ENCODE data around the gene KLHL29. TPM values are rescaled to one million over a fixed set of nuclear protein-coding genes. Genes with fewer than 3 reads are reported as not detected.
"Not testable (repeated sequence)": the region's sequence is repeated elsewhere in the genome, so short reads cannot be mapped to it uniquely, and the experiment has no call there.

The KLHL29 gene
- total RNA-seq, 1 donor from 2014 or later, result 3.8 TPM

- Mint-ChIP-seq H3K4me1 (peaks cover 22% of the 10 kb centered on the region), H3K27me3 (peaks cover 67% of the 10 kb centered on the region)
- H3K36me3 Mint-ChIP-seq (ENCODE audit: low read depth); DNase-seq; H3K27ac Mint-ChIP-seq; intact Hi-C loops (cut with micrococcal nuclease); H3K9me3 Mint-ChIP-seq; H3K4me3 Mint-ChIP-seq: not testable (repeated sequence)
Measured at GRCh38 chr2:23391237-23391736, 6.3 kb downstream of the KLHL29 start.

DNA sequence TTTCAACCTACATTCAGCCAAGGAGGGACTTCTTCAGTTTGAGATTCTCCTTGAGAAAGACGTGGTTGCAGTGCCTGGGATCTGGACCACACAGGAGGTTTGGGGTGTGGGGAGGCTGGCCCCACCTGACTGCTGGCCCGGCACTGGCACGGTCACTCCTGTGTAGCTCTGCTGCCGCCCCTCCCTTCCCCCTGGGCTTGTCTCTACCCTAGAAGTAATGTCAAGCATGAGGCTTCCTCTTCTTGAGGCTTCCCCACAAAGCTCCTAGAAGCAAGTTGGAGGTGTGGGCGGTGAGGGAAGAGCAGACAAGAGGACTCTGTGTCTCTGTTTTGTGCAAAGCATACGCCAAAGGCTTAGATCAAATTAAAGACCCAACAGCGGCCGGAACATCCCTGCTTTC lies 8.7 kb downstream of the KLHL29 start:
- no peak overlapping the region for H3K27ac Mint-ChIP-seq
- no peaks in the 10 kb centered on the region for H3K36me3 Mint-ChIP-seq (ENCODE audit: low read depth)
- DNase-seq, result no peak
- intact Hi-C loops (cut with micrococcal nuclease), result no loop called here
- H3K9me3 Mint-ChIP-seq, result no peaks in the 10 kb centered on the region
- H3K27me3 Mint-ChIP-seq, result peaks cover 52% of the 10 kb centered on the region
- H3K4me1 Mint-ChIP-seq, result peaks cover 17% of the 10 kb centered on the region
- H3K4me3 Mint-ChIP-seq, result no peak overlapping the region

DNA sequence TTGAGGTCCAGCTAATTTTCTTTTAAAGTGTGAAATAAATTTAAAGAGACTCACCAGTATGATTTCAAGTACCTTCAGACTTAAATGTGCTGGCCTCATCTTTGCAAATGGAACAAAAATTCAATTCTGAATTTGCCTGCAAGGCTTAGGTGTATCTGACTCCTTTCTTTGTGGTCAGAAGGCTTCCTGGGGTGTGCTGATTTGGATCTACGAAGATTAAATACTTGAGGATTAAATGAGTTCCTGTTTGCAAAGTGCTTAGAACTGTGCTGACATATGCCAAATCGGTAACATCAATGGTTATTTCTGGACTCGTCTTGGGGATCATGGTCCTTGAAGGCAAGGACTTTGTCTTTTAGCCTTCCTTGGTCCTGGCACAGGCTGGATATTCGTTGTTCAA lies 9.7 kb downstream of the KLHL29 start:
- peaks cover 17% of the 10 kb centered on the region for H3K4me1 Mint-ChIP-seq
- H3K9me3 Mint-ChIP-seq, result no peaks in the 10 kb centered on the region
- DNase-seq, result no peak
- H3K27ac Mint-ChIP-seq, result no peak overlapping the region
- H3K36me3 Mint-ChIP-seq (ENCODE audit: low read depth), result no peaks in the 10 kb centered on the region
- H3K4me3 Mint-ChIP-seq, result no peak overlapping the region
- intact Hi-C loops (cut with micrococcal nuclease), result no loop called here
- peaks cover 43% of the 10 kb centered on the region for H3K27me3 Mint-ChIP-seq

GRCh38 chr2:23397478-23397877 lies 12.5 kb downstream of the KLHL29 start:
- no peaks in the 10 kb centered on the region for H3K9me3 Mint-ChIP-seq
- no peak for DNase-seq
- no peaks in the 10 kb centered on the region for H3K36me3 Mint-ChIP-seq (ENCODE audit: low read depth)

GRCh38 chr2:23399674-23400261 lies 14.8 kb downstream of the KLHL29 start:
- no peaks in the 10 kb centered on the region for H3K9me3 Mint-ChIP-seq
- no peak overlapping the region for H3K4me3 Mint-ChIP-seq
- intact Hi-C loops (cut with micrococcal nuclease), result no loop called here
- H3K4me1 Mint-ChIP-seq, result peaks cover 11% of the 10 kb centered on the region
- no peak overlapping the region for H3K27ac Mint-ChIP-seq
- H3K36me3 Mint-ChIP-seq (ENCODE audit: low read depth), result no peaks in the 10 kb centered on the region
- DNase-seq, result no peak
- peaks cover 5% of the 10 kb centered on the region for H3K27me3 Mint-ChIP-seq

More at GRCh38 chr2:23397478-23397877, 12.5 kb downstream of the KLHL29 start:
- Mint-ChIP-seq H3K27ac (no peak overlapping the region), H3K27me3 (peaks cover 24% of the 10 kb centered on the region), H3K4me3 (no peak overlapping the region), H3K4me1 (peaks cover 11% of the 10 kb centered on the region)
- intact Hi-C loops (cut with micrococcal nuclease), result no loop called here

- intact Hi-C loops (cut with micrococcal nuclease), result no loop called here
- no peak for DNase-seq
- H3K4me3 Mint-ChIP-seq, result no peak overlapping the region
- H3K4me1 Mint-ChIP-seq, result peaks cover 9% of the 10 kb centered on the region
- H3K27me3 Mint-ChIP-seq, result peaks cover 2% of the 10 kb centered on the region
- no peaks in the 10 kb centered on the region for H3K9me3 Mint-ChIP-seq
- no peaks in the 10 kb centered on the region for H3K36me3 Mint-ChIP-seq (ENCODE audit: low read depth)
- H3K27ac Mint-ChIP-seq, result no peak overlapping the region
Measured at GRCh38 chr2:23400703-23401102, 15.7 kb downstream of the KLHL29 start.

GRCh38 chr2:23401427-23402204 lies 16.6 kb downstream of the KLHL29 start:
- intact Hi-C loops (cut with micrococcal nuclease), result no loop called here
- Mint-ChIP-seq H3K4me1 (peaks cover 9% of the 10 kb centered on the region), H3K27ac (no peak overlapping the region), H3K9me3 (no peaks in the 10 kb centered on the region), H3K27me3 (peaks cover 6% of the 10 kb centered on the region), H3K36me3 (ENCODE audit: low read depth) (no peaks in the 10 kb centered on the region), H3K4me3 (no peak overlapping the region)
- DNase-seq, result no peak

GRCh38 chr2:23402205-23402740 lies 17.3 kb downstream of the KLHL29 start:
- Mint-ChIP-seq H3K27me3 (peaks cover 6% of the 10 kb centered on the region), H3K9me3 (no peaks in the 10 kb centered on the region), H3K27ac (no peak overlapping the region), H3K4me1 (peaks cover 9% of the 10 kb centered on the region), H3K4me3 (no peak overlapping the region), H3K36me3 (ENCODE audit: low read depth) (no peaks in the 10 kb centered on the region)
- intact Hi-C loops (cut with micrococcal nuclease), result no loop called here
- DNase-seq, result no peak

DNA sequence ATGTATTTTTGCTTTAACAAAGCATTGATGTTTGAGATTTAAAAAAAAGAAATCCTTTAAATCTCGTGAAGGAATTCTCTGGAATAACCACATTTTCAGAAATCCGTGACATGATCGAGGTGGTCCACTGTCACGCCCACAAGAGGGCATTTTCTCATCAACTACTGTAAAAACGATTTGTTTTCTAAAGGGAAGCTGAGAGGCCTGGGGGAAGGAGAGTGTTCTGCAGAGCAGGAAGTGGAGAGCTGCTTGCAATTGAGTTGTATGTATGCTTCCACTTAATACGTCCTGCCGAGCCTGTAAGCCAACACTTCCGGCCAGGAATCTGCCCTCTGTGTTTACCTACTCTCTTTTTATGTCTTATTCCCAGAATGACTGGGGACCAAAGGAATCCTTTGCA lies 19.4 kb downstream of the KLHL29 start:
- no peak overlapping the region for H3K4me3 Mint-ChIP-seq
- intact Hi-C loops (cut with micrococcal nuclease), result no loop called here
- DNase-seq, result peak; percentile 68
- H3K27me3 Mint-ChIP-seq, result peaks cover 6% of the 10 kb centered on the region
- H3K36me3 Mint-ChIP-seq (ENCODE audit: low read depth), result no peaks in the 10 kb centered on the region
- H3K9me3 Mint-ChIP-seq, result no peaks in the 10 kb centered on the region
- H3K4me1 Mint-ChIP-seq, result peaks cover 9% of the 10 kb centered on the region
- H3K27ac Mint-ChIP-seq, result no peak overlapping the region

DNA sequence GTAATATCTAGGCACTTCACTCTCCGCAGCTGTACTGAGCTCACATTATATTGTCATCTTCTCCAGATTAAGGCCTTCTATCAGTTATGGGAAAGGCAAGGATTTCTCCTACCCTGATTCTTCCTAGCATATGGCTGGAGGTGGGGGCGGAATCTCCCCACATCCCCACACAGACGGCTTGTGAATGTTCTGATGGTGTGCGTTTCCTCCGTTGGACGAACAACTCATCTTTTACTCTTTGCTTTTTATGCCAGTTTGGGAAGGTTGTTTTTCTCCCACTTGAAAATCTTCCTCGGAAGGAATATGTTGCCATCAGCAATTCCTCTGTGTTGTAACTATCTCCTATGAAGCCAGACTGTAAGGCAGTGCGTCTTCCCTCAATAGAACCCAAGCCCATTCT lies 24.3 kb downstream of the KLHL29 start:
- intact Hi-C loops (cut with micrococcal nuclease), result no loop called here
- peaks cover 5% of the 10 kb centered on the region for H3K4me1 Mint-ChIP-seq
- H3K27me3 Mint-ChIP-seq, result peaks cover 9% of the 10 kb centered on the region
- no peak for DNase-seq
- H3K4me3 Mint-ChIP-seq, result no peak overlapping the region
- H3K9me3 Mint-ChIP-seq, result no peaks in the 10 kb centered on the region
- no peak overlapping the region for H3K27ac Mint-ChIP-seq
- H3K36me3 Mint-ChIP-seq (ENCODE audit: low read depth), result no peaks in the 10 kb centered on the region

DNA sequence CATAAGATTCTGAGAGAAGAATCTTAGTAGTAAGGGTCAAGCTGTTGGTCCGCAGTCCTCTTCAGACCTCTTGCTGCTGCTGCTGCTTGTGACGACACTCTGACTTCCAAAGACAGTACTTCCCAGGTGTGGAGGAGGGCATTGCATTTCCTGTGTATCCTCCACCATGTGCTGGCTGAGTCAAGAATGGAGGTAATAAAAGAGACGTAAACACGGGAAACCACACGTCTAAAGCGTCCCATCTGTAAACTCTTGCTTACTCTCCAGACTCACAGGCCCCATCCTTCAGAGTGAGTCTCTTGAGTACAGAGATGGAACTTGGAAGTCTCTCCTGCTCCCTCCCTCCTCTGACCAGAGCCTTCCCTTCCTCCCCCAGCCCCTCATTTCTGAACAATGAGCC lies 25.6 kb downstream of the KLHL29 start:
- peaks cover 9% of the 10 kb centered on the region for H3K27me3 Mint-ChIP-seq
- no peak overlapping the region for H3K4me3 Mint-ChIP-seq
- intact Hi-C loops (cut with micrococcal nuclease), result no loop called here
- H3K9me3 Mint-ChIP-seq, result no peaks in the 10 kb centered on the region
- H3K27ac Mint-ChIP-seq, result no peak overlapping the region
- no peak for DNase-seq
- no peaks in the 10 kb centered on the region for H3K36me3 Mint-ChIP-seq (ENCODE audit: low read depth)
- no peaks in the 10 kb centered on the region for H3K4me1 Mint-ChIP-seq

GRCh38 chr2:23411752-23412431 lies 26.9 kb downstream of the KLHL29 start:
- intact Hi-C loops (cut with micrococcal nuclease), result no loop called here
- DNase-seq, result no peak
- Mint-ChIP-seq H3K9me3 (no peaks in the 10 kb centered on the region), H3K4me1 (no peaks in the 10 kb centered on the region), H3K27me3 (peaks cover 6% of the 10 kb centered on the region), H3K27ac (no peak overlapping the region), H3K36me3 (ENCODE audit: low read depth) (no peaks in the 10 kb centered on the region), H3K4me3 (no peak overlapping the region)

DNA sequence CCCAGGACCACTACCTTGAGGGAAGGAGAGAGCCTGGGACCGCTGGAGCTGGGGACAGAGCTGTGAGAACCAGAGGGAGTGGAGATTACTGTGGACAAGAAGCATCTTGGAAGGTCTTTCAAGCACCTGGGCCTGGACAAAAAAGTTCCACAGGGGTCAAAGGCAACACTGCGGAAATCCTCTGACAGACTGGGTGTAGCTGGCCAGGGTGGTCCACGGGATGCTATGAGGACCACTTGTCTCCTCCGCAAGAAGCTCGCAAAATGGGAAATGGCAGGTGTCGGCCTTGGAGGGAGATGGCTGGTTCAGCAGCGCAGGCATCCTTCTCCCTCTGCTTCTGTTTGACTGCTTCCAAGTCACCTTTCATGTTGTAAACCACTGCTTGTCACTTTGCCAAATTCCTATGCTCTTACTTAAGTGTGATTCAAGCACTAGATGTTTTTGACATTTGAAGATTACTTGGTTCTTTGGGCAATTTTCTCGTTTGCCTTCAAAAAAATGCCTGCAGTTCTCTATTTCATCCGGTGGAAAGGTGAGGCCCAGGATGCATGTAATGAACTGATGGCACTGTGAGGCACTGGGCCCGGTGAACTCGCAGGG lies 27.7 kb downstream of the KLHL29 start:
- Mint-ChIP-seq H3K27ac (no peak overlapping the region), H3K4me1 (no peaks in the 10 kb centered on the region), H3K36me3 (ENCODE audit: low read depth) (no peaks in the 10 kb centered on the region), H3K4me3 (no peak overlapping the region), H3K9me3 (no peaks in the 10 kb centered on the region), H3K27me3 (peaks cover 6% of the 10 kb centered on the region)
- no peak for DNase-seq
- intact Hi-C loops (cut with micrococcal nuclease), result no loop called here

DNA sequence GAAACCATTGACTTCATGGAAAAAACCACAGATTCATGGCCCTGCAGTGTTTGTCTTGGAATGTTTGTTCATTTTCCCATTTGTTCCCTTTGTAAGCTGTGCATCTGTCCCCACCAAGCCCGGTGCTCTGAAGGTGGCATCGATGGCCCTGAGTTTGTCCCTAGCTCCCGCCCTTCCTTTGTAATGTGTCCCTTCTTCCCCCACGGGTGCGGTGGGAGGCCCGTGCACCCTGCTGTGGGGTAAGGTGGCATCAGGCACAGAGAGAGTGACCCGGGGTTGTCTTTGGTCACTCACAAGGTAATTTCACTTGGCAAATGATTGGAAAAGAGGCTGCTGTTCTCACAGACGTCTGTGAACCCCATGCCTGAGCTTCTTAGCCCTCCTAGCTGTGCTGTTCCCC lies 28.7 kb downstream of the KLHL29 start:
- no peaks in the 10 kb centered on the region for H3K36me3 Mint-ChIP-seq (ENCODE audit: low read depth)
- no peaks in the 10 kb centered on the region for H3K4me1 Mint-ChIP-seq
- H3K4me3 Mint-ChIP-seq, result no peak overlapping the region
- H3K27ac Mint-ChIP-seq, result no peak overlapping the region
- intact Hi-C loops (cut with micrococcal nuclease), result no loop called here
- H3K9me3 Mint-ChIP-seq, result no peaks in the 10 kb centered on the region
- H3K27me3 Mint-ChIP-seq, result peaks cover 3% of the 10 kb centered on the region
- DNase-seq, result no peak

All from activated CD4-positive, alpha-beta T cell treated with anti-CD3 and anti-CD28 coated beads, Interleukin-2, amount 10 ng/mL, durations not matched to agents 24 days and 14 days (primary cell).